ENCODE measurements around the gene ACTR1A.
"Not testable (repeated sequence)": the region's sequence is repeated elsewhere in the genome, so short reads cannot be mapped to it uniquely, and the experiment has no call there.

Gene ACTR1A

DNA sequence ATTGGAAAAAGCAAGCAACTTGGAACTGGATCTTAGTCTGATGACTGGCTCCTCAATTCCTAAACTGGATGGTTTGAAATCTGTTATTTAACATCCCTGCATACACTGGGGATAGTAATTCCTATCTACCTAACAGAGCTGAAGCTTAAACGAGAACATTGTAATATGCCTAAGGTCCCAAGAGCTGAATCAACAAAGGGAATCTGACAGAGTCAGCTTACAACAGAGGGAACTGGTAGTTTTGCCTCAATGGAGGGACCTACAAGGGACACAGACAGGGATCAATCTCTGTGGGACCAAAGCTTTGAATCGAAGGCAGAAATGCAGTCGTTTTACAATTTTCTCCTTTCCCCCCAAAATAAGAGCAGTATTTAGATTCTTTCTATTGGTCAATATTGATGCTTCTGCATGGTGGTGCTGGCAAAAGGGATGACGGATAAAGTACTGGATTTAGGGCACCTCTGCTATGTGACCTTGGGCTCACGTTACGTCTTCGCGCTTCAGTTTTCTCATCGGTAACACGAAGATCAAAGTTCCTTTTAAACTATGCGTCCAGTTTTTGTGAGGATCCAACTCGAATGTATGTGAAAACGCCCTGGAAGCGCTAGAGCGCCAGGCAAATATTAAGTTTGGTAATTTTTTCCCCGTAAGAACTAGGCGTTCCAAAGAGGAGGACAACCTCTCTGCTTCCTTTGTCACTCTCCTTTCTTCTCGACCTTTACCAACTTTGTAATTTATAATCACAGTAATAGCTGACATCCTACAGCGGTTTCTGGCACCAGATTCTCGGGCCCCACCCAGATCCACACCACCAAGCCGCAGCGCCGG, 1.1 kb downstream of the ACTR1A start:
- no peak overlapping the region for H4K8ac ChIP-seq (ENCODE audit: low read depth, low read length)
- H3K56ac ChIP-seq (ENCODE audit: low read length): peak overlapping the region; percentile 81
- peaks cover 4% of the 10 kb centered on the region for H3K4me1 ChIP-seq (ENCODE audit: control insufficient read depth, low read depth, low read length)
- H4K5ac ChIP-seq (ENCODE audit: low read length): no peak overlapping the region
- no peak overlapping the region for H3K4ac ChIP-seq (ENCODE audit: low read depth, low read length)
- peak overlapping the region; percentile 83 for H3K9ac ChIP-seq (ENCODE audit: low read length)
- H3K27ac ChIP-seq (ENCODE audit: low read depth, low read length): no peak overlapping the region
- peaks cover 17% of the 10 kb centered on the region for H3K79me1 ChIP-seq (ENCODE audit: low read length)
- H3K18ac ChIP-seq (ENCODE audit: low read length): no peak overlapping the region
- H2BK120ac ChIP-seq (ENCODE audit: low read depth, low read length): no peak overlapping the region
- H3K4me2 ChIP-seq (ENCODE audit: low read length): peak overlapping the region; percentile 39
- no peak overlapping the region for H2BK15ac ChIP-seq (replicated peaks; ENCODE audit: low read depth)
- peak; percentile 22 for DNase-seq
- H3K23ac ChIP-seq (ENCODE audit: low read length): no peak overlapping the region
- no peaks in the 10 kb centered on the region for H3K36me3 ChIP-seq (ENCODE audit: control insufficient read depth, insufficient read depth, low read length)
- H2BK5ac ChIP-seq (ENCODE audit: low read length): no peak overlapping the region
- H2AK5ac ChIP-seq (ENCODE audit: low read length): no peak overlapping the region
- no peaks in the 10 kb centered on the region for H3K27me3 ChIP-seq (ENCODE audit: insufficient read depth, low read length, poor library complexity)
- WGBS (ENCODE audit: extremely low coverage, insufficient coverage, low lambda C conversion rate): no CpG with 5 or more reads among the region's 23 CpGs
- peak overlapping the region; percentile 68 for H3K4me3 ChIP-seq (ENCODE audit: low read length)
- H3K79me2 ChIP-seq (ENCODE audit: control insufficient read depth, insufficient read depth, low read length): peaks cover 39% of the 10 kb centered on the region

DNA sequence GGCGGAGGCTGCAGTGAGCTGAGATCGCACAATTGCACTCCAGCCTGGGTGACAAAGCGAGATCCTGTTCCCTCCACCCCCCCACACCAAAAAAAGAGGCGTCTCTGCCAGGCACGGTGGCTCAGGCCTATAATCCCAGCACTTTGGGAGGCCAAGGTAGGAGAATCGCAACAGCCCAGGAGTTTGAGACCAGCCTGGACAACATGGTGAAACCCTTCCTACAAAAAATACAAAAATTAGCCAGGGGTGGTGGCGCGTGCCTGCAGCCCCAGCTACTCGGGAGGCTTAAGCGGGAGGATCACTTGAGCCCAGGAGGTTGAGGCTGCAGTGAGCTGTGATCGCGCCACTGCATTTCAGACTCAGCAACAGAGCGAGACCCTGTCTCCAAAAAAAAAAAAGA, 1.8 kb downstream of the ACTR1A start:
- not testable (repeated sequence) for H3K4me3 ChIP-seq (ENCODE audit: low read length); H4K8ac ChIP-seq (ENCODE audit: low read depth, low read length); H3K27ac ChIP-seq (ENCODE audit: low read depth, low read length); H3K4ac ChIP-seq (ENCODE audit: low read depth, low read length); H2AK5ac ChIP-seq (ENCODE audit: low read length); H3K23ac ChIP-seq (ENCODE audit: low read length); H2BK120ac ChIP-seq (ENCODE audit: low read depth, low read length); DNase-seq; H3K4me2 ChIP-seq (ENCODE audit: low read length); H3K9ac ChIP-seq (ENCODE audit: low read length); H3K36me3 ChIP-seq (ENCODE audit: control insufficient read depth, insufficient read depth, low read length); H2BK15ac ChIP-seq (replicated peaks; ENCODE audit: low read depth); H4K5ac ChIP-seq (ENCODE audit: low read length); H3K27me3 ChIP-seq (ENCODE audit: insufficient read depth, low read length, poor library complexity); H3K18ac ChIP-seq (ENCODE audit: low read length); H2BK5ac ChIP-seq (ENCODE audit: low read length); H3K4me1 ChIP-seq (ENCODE audit: control insufficient read depth, low read depth, low read length)
- WGBS (ENCODE audit: extremely low coverage, insufficient coverage, low lambda C conversion rate): no CpG with 5 or more reads among the region's 13 CpGs
- Histone ChIP-seq H3K79me2 (ENCODE audit: control insufficient read depth, insufficient read depth, low read length) (peaks cover 42% of the 10 kb centered on the region), H3K56ac (ENCODE audit: low read length) (peak overlapping the region; percentile 22), H3K79me1 (ENCODE audit: low read length) (peaks cover 20% of the 10 kb centered on the region)

DNA sequence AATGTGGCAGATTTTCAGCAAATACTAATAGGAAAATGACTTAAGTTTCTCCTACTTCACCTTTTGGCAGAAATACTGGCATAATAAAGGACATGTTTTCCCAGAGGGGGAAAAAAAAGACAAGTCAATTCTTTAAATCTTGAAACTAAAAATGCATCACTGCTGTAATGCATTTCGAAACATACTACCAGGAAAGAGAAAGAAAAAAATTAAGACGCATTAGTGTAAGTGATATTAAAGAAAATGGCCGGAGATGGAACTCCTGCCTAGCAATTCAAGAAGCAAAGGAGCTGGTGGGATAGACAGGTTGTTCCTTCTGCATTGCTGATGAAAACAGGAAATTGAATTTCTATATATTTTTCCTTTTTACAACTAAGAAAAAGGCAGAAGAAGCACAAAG, 3.2 kb downstream of the ACTR1A start:
- no peak overlapping the region for H4K5ac ChIP-seq (ENCODE audit: low read length)
- H3K36me3 ChIP-seq (ENCODE audit: control insufficient read depth, insufficient read depth, low read length): no peaks in the 10 kb centered on the region
- H3K4me2 ChIP-seq (ENCODE audit: low read length): no peak overlapping the region
- no peak overlapping the region for H2BK120ac ChIP-seq (ENCODE audit: low read depth, low read length)
- H2BK15ac ChIP-seq (replicated peaks; ENCODE audit: low read depth): no peak overlapping the region
- no peak overlapping the region for H3K23ac ChIP-seq (ENCODE audit: low read length)
- H2BK5ac ChIP-seq (ENCODE audit: low read length): no peak overlapping the region
- no peak overlapping the region for H3K4me3 ChIP-seq (ENCODE audit: low read length)
- no peaks in the 10 kb centered on the region for H3K4me1 ChIP-seq (ENCODE audit: control insufficient read depth, low read depth, low read length)
- H3K27me3 ChIP-seq (ENCODE audit: insufficient read depth, low read length, poor library complexity): no peaks in the 10 kb centered on the region
- no peak for DNase-seq
- no CpG with 5 or more reads among the region's 3 CpGs for WGBS (ENCODE audit: extremely low coverage, insufficient coverage, low lambda C conversion rate)
- H2AK5ac ChIP-seq (ENCODE audit: low read length): no peak overlapping the region
- no peak overlapping the region for H3K4ac ChIP-seq (ENCODE audit: low read depth, low read length)
- H3K79me2 ChIP-seq (ENCODE audit: control insufficient read depth, insufficient read depth, low read length): peaks cover 36% of the 10 kb centered on the region
- H3K27ac ChIP-seq (ENCODE audit: low read depth, low read length): no peak overlapping the region
- H4K8ac ChIP-seq (ENCODE audit: low read depth, low read length): no peak overlapping the region
- H3K56ac ChIP-seq (ENCODE audit: low read length): no peak overlapping the region
- H3K18ac ChIP-seq (ENCODE audit: low read length): no peak overlapping the region
- no peak overlapping the region for H3K9ac ChIP-seq (ENCODE audit: low read length)
- peaks cover 12% of the 10 kb centered on the region for H3K79me1 ChIP-seq (ENCODE audit: low read length)

DNA sequence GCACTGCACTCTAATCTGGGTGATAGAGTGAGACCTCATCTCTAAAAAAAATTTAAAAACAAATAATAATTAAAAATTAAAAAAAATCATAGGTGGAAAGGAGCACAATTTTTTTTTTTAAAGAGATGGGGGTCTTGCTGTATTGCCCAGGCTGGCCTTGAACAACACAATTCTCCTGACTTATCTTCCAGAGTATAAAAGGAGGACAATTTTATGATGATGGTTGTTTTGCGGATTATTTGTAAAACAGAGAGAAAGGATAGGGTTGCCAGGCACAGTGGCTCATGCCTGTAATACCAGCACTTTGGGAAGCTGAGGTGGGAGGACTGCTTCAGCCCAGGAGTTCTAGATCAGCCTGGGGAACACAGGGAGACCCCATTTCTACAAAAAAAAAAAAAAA, 5.0 kb downstream of the ACTR1A start:
- no peak overlapping the region for H3K56ac ChIP-seq (ENCODE audit: low read length)
- H3K27ac ChIP-seq (ENCODE audit: low read depth, low read length): no peak overlapping the region
- H4K5ac ChIP-seq (ENCODE audit: low read length): no peak overlapping the region
- no peaks in the 10 kb centered on the region for H3K4me1 ChIP-seq (ENCODE audit: control insufficient read depth, low read depth, low read length)
- DNase-seq: no peak
- no peak overlapping the region for H4K8ac ChIP-seq (ENCODE audit: low read depth, low read length)
- no peaks in the 10 kb centered on the region for H3K36me3 ChIP-seq (ENCODE audit: control insufficient read depth, insufficient read depth, low read length)
- H3K27me3 ChIP-seq (ENCODE audit: insufficient read depth, low read length, poor library complexity): no peaks in the 10 kb centered on the region
- H2BK120ac ChIP-seq (ENCODE audit: low read depth, low read length): no peak overlapping the region
- no peak overlapping the region for H3K18ac ChIP-seq (ENCODE audit: low read length)
- H2BK5ac ChIP-seq (ENCODE audit: low read length): no peak overlapping the region
- H3K4ac ChIP-seq (ENCODE audit: low read depth, low read length): no peak overlapping the region
- no peak overlapping the region for H3K9ac ChIP-seq (ENCODE audit: low read length)
- H2AK5ac ChIP-seq (ENCODE audit: low read length): no peak overlapping the region
- no peak overlapping the region for H3K23ac ChIP-seq (ENCODE audit: low read length)
- H3K79me2 ChIP-seq (ENCODE audit: control insufficient read depth, insufficient read depth, low read length): peaks cover 42% of the 10 kb centered on the region
- WGBS (ENCODE audit: extremely low coverage, insufficient coverage, low lambda C conversion rate): no CpG with 5 or more reads among the region's 1 CpG
- no peak overlapping the region for H2BK15ac ChIP-seq (replicated peaks; ENCODE audit: low read depth)
- H3K4me2 ChIP-seq (ENCODE audit: low read length): no peak overlapping the region
- H3K79me1 ChIP-seq (ENCODE audit: low read length): peaks cover 20% of the 10 kb centered on the region
- no peak overlapping the region for H3K4me3 ChIP-seq (ENCODE audit: low read length)

DNA sequence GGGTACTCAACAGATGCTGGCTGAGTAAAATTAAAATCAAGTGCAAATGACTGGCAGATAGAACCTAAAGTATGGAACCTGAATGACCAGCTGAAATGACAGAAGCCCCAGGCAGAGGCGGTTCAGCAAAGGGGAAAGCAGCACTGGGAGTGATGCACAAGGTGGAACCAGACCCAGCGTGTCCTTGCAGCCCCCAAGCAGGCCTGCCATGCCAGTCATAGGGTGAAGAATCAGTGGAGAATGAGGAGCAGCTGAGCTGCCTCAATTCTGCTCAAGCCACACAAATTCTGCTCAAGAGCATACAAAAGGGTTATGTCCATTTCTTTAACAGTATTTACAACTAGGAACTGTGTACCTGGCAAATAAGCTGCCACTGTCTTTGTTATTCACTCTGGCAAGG, 8.7 kb downstream of the ACTR1A start:
- Histone ChIP-seq H3K4me1 (ENCODE audit: control insufficient read depth, low read depth, low read length) (no peaks in the 10 kb centered on the region), H2BK5ac (ENCODE audit: low read length) (no peak overlapping the region), H3K27ac (ENCODE audit: low read depth, low read length) (no peak overlapping the region), H2BK15ac (replicated peaks; ENCODE audit: low read depth) (no peak overlapping the region), H3K27me3 (ENCODE audit: insufficient read depth, low read length, poor library complexity) (no peaks in the 10 kb centered on the region), H2AK5ac (ENCODE audit: low read length) (no peak overlapping the region), H3K4ac (ENCODE audit: low read depth, low read length) (no peak overlapping the region), H3K4me2 (ENCODE audit: low read length) (no peak overlapping the region), H4K8ac (ENCODE audit: low read depth, low read length) (no peak overlapping the region), H3K23ac (ENCODE audit: low read length) (no peak overlapping the region), H3K18ac (ENCODE audit: low read length) (no peak overlapping the region), H3K56ac (ENCODE audit: low read length) (no peak overlapping the region), H3K9ac (ENCODE audit: low read length) (no peak overlapping the region), H3K36me3 (ENCODE audit: control insufficient read depth, insufficient read depth, low read length) (peaks cover 2% of the 10 kb centered on the region), H3K4me3 (ENCODE audit: low read length) (no peak overlapping the region), H2BK120ac (ENCODE audit: low read depth, low read length) (no peak overlapping the region), H3K79me2 (ENCODE audit: control insufficient read depth, insufficient read depth, low read length) (peaks cover 23% of the 10 kb centered on the region), H4K5ac (ENCODE audit: low read length) (no peak overlapping the region), H3K79me1 (ENCODE audit: low read length) (peaks cover 16% of the 10 kb centered on the region)
- DNase-seq: no peak
- no CpG with 5 or more reads among the region's 2 CpGs for WGBS (ENCODE audit: extremely low coverage, insufficient coverage, low lambda C conversion rate)

DNA sequence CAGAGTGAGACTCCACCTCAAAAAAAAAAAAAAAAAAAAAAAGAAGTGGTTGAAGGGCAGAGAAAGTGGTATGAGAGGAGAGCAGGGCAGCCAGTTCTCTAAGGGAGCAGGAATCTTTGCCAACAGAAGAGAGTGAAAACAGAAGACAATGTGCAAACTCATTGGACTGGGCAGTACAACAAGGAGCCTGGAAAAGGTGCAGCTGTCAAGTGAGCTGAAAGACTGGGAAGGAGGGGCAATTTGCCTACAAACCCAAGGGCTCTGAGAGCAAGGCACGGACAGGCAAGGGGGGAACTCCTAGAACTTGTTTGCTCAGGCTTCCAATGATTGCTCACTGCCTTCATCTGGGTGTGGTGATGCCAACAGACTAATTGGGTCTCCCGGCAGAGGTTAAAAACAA, 9.5 kb downstream of the ACTR1A start:
- Histone ChIP-seq H2BK15ac (replicated peaks; ENCODE audit: low read depth) (no peak overlapping the region), H3K79me1 (ENCODE audit: low read length) (peaks cover 16% of the 10 kb centered on the region), H4K8ac (ENCODE audit: low read depth, low read length) (no peak overlapping the region), H2BK120ac (ENCODE audit: low read depth, low read length) (no peak overlapping the region), H3K4ac (ENCODE audit: low read depth, low read length) (no peak overlapping the region), H3K4me1 (ENCODE audit: control insufficient read depth, low read depth, low read length) (no peaks in the 10 kb centered on the region), H4K5ac (ENCODE audit: low read length) (no peak overlapping the region), H3K4me3 (ENCODE audit: low read length) (no peak overlapping the region), H3K27ac (ENCODE audit: low read depth, low read length) (no peak overlapping the region), H3K27me3 (ENCODE audit: insufficient read depth, low read length, poor library complexity) (no peaks in the 10 kb centered on the region), H3K18ac (ENCODE audit: low read length) (no peak overlapping the region), H2AK5ac (ENCODE audit: low read length) (no peak overlapping the region), H2BK5ac (ENCODE audit: low read length) (no peak overlapping the region), H3K79me2 (ENCODE audit: control insufficient read depth, insufficient read depth, low read length) (peaks cover 20% of the 10 kb centered on the region), H3K23ac (ENCODE audit: low read length) (no peak overlapping the region), H3K9ac (ENCODE audit: low read length) (no peak overlapping the region), H3K36me3 (ENCODE audit: control insufficient read depth, insufficient read depth, low read length) (peaks cover 5% of the 10 kb centered on the region), H3K4me2 (ENCODE audit: low read length) (no peak overlapping the region), H3K56ac (ENCODE audit: low read length) (no peak overlapping the region)
- no CpG with 5 or more reads among the region's 2 CpGs for WGBS (ENCODE audit: extremely low coverage, insufficient coverage, low lambda C conversion rate)
- no peak for DNase-seq
